Glomerular visceral epithelial cell (primary cell): ENCODE measurements around the gene NDE1.
"Not testable (repeated sequence)": the region's sequence is repeated elsewhere in the genome, so short reads cannot be mapped to it uniquely, and the experiment has no call there.

Source experiments
- DNase-seq: peaks from one replicate; pipeline ENCODE4 v3.0.0-alpha.2; 2016; ENCODE audit errors: extremely low spot score

NDE1 gene

GRCh38 chr16:15620611-15621195, 29.3 kb upstream of the NDE1 start:
- peak; percentile 16 for DNase-seq

- DNase-seq = no peak
Observed at GRCh38 chr16:15621456-15621855, 28.6 kb upstream of the NDE1 start.

DNA sequence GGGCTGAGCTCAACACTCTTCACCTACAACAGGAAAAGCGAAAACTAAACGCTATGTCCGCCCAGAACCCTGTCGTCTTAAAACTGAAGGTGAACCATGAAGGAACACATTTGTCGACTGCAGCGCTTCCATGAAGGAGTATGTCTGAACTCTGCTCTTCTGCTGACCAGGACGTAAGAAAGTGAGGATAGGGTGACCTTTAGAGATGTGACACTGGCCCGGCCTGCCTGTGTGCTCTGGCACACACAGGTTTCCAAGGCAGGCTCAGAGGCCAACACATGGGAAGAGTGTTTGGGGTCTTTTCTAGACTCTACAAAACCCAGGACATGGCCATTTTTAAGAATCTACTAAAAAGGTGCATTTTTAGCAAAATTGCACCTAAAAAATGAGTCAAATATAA, 28.2 kb upstream of the NDE1 start:
- no peak for DNase-seq

- no peak for DNase-seq
Observed at GRCh38 chr16:15631730-15632409, 18.2 kb upstream of the NDE1 start.

DNA sequence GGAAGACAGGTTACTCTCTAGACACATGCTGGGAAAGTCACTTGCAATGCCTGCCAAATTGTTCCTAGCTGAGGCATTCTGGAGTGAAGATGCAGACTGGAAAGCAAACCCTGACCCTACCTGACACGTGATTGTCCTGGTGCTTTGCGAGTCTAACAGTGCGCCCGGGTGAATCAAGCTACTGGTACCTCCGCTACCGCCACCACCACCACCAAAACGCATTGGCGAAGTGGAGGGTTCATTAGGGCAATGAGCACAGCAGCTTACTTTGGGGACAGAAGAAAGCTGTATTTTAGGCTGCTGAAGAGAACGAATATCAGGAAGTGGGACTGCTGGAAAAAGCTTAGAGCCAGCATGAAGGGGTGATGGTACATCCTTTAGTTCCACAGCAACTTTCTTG, 14.1 kb upstream of the NDE1 start:
- no peak for DNase-seq

DNA sequence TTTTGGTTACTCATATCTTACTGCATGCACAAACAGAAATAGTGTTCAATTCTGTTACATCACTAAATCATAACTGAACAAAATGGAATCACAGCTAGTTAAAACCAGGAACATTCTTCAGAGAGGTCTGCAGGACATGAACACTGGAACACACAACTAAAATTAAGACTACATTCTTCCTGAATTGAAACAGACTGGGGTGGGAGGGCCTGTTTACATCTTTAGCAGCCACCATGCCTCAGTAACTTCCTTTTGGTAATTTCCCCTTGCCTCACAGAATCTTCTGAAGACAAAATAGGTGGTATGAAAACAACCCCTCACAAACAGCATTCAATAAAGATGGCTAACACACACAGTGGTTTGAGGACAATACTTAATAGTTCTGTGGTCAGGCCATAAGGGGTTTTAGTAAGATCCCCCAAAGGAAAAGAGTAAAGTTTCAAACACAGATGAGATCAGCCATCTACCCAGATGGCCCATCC, 13.6 kb upstream of the NDE1 start:
- DNase-seq = no peak

DNA sequence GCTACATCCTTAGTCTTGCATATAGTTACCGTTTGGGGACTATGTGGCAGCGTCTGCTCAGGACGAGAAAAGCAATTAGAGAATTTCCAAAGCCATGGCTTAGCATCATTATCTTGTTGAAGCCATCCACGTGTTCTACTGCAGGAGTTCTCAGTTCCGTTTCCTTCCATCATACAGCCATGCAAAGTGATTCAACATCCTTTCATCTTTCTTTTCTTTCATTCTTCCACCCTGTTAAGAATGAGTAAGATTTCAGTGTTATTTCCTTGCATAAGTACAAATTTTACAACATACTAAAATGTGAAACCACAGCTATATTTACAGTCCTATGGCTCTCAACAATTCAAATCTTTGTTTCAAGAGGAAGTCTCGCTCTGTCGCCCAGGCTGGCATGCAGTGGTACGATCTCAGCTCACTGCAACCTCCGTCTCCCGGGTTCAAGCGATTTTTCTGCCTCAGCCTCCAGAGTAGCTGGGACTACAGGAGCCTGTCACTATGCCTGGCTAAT, 10.9 kb upstream of the NDE1 start:
- no peak for DNase-seq

DNA sequence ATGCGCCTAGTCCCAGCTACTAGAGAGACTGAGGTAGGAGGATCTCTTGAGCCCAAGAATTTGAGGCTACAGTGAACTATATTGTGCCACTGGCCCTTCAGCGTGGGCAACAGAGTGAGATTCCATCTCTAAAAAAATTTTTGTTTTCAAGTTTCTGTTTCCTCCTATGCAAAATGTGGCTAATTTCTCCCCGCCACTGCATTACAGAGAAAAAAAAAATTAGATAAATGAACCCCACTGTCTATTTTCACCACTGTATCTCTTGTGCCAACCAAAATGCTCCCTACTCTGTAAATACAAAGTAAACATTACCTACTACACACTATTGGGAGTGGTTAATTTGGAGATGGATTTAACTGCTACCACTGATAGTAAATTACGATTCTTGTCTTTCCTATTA, 9.1 kb upstream of the NDE1 start:
- DNase-seq = no peak

DNA sequence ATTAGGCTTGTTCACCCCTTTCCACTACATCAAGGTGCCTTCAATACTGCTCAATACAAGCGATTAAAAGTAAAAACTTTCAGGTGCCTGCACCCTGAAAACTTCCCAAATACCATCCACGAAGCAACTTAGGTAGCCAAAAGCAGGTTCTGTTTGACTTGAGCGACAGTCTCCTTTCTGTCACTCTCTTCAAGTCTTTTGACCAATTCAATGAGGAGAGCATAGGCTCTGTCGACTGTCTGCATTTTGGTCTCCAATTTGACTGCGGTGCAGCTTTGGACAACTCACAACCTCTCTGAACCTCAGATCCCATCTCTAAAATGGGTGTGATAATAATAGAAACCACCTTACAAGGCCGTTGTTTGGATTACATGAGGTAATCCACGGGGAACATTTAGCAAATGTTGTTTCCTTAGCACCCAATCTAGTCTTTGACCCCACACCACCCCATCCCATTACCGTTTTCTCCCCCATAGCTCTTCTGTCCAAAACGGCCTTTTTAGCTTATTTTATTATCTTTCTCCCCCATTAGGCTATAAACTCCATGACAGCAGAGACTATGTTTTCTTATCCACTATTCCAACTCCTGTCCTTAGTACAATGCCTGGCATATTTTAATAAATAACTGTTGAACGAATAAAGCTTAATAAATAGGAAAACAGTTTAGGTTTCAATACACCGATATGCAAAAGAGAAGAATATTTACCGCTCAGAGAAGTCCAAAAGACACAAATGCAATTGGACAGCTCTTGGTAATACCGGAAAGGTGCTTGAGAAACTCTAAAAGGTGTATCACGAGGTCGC, 8.1 kb upstream of the NDE1 start:
- DNase-seq = no peak

DNA sequence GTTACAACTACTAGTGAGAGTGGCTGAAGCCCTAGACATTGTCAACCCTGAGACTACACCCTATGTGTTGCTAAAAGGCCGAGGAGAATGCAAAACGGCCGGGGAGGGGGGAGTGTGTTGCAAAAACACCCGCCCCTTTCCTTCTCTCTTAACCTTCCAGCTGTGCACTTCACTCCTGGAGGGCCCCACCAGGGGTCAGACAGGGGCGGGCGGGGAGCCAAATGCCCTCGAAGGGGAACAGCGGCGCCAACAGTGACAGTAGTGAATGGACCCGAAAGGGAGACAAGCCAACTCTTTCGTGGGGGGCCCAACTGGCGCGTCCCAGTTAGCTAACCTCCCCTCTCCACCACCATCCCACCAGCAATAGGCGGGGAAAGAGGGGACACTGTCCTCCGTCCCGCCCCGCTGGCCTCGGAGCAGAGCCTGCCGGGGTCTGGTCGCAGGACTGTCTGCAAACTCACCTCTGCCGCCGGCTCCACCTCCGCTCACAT, 7.4 kb upstream of the NDE1 start:
- DNase-seq = peak; percentile 66

DNA sequence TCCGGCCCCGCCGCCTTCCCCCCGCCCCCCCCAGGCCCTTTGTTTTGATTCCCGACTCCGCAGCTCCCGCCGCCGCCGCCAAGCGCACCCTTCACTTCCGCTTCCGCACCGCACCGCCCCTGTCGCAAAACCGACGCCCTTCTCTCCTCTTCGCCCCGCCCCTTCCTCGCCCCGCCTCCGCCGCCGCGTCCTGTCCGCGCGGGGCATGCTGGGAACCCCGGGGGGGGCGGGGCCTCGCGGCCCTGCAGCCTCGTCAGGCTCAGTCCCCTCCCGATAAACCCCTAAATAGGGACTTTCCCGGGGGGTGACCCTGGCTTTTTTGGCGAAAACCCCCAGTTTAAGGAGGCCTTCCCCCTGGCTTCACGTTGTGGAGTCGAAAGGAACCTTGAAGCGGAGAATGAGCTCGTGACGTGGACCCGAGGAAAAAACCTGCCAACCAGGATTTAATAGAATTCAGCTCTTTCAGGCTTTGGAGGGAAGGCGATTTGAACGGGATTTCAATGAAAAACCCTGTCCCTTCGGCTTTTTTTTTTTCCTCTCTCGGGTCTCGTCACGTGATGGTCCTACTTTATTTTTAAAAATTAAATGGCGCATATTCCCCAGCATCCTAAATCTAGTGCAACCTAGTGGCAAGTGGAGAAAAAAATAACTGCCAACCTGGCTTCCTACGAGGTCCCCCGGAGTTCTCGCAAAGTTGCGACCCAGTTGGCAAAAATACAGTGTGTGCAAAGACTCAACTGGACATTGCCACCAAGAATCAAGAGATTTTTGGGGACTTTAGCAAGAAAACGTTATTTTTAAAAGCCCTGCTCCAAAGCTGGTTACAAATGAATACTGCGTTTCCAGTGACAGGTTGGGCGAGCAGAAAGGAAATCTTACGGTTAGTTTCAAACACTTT, 6.7 kb upstream of the NDE1 start, which contains the start of gene MARF1:
Gene MARF1 (minus strand): TSS at position 107 of the 898 bp plus-strand sequence. CDS start 3,921 bp downstream, outside the sequence.
- DNase-seq = peak; percentile 96

GRCh38 chr16:15643946-15644250, 6.1 kb upstream of the NDE1 start:
- no peak for DNase-seq

DNA sequence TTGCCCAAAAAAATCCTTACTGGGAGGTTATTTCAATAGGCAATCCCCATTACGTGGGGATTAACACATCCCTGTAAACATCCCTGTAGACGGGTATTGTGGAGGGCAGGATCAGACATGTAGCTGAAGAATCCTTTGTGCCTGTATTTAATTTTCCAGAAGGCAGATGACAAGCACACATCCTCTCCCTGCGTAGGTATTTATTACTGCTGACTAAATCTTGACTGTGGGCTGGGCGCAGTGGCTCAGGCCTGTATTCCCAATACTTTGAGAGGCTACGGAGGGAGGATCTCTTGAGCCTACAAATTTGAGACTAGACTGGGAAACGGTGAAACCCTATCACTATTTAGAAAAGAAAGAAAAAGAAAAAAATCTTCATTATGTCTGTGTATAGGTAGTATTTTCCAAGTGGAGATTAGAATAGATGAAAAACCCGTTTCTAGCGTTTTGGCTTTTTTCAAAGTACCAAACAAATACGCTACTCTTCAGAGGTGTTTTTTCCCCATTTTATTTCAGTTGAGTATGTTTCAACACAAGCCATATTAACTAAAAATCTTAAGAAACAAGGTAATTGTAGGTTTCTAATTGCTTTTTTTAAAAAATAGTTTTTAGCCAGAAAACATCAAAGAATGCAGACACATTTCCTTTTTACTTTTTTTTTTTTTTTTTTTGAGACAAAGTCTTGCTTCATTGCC, 5.6 kb upstream of the NDE1 start:
- DNase-seq = no peak

- peak; percentile 60 for DNase-seq
Observed at GRCh38 chr16:15644962-15645465, 5.0 kb upstream of the NDE1 start.

DNA sequence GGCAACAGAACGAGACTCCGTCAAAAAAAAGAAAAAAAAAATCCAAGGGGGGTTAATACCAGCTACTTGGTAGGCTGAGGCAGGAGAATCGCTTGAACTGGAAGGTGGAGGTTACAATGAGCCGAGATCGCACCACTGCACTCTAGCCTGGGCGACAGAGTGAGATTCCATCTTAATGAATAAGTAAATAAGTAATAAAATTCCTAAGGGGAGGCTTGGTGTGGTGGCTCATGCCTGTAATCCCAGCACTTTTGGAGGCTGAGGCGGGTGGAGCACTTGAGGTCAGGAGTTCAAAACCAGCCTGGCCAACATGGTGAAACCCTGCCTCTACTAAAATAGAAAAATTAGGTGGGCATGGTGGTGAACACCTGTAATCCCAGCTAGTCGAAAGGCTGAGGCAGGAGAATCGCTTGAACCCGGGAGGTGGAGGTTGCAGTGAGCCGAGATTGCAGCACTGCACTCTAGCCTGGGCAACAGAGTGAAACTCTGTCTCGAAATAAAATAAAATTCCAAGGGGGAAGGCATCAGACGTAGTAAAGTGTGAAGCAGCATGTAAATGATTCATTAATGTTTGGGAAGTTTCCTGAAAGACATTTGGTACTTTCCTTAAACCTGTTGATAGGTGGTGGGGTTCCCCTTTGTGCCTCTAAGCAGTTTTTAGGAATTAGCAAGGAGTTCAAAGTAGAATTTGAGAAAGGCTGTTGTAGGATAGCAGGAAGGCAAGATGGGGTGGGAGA, 3.3 kb upstream of the NDE1 start:
- not testable (repeated sequence) for DNase-seq

GRCh38 chr16:15647294-15648014, 2.6 kb upstream of the NDE1 start:
- no peak for DNase-seq

DNA sequence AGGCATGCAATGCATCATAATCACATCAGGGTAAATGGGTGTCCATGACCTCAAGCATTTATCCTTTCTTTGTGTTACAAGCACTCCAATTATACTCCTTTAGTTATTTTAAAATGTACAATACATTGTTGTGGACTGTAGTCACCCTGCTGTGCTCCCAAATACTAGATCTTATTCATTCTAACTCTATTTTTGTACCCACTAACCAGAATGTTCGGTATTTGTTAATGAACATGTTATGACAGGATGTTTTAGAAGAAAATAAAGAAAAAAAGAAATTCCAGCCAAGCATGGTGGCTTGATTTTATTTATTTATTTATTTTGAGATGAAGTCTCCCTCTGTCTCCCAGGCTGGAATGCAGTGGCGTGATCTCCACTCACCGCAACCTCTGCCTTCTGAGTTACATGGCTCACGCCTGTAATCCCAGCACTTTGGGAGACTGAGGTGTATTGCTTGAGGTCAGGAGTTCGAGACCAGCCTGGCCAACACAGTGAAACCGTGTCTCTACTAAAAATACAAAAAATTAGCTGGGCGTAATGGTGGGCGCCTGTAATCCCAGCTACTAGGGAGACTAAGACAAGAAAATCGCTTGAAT, 1.8 kb upstream of the NDE1 start:
- DNase-seq = no peak

GRCh38 chr16:15649311-15649710, 734 bp upstream of the NDE1 start:
- DNase-seq = not testable (repeated sequence)

DNA sequence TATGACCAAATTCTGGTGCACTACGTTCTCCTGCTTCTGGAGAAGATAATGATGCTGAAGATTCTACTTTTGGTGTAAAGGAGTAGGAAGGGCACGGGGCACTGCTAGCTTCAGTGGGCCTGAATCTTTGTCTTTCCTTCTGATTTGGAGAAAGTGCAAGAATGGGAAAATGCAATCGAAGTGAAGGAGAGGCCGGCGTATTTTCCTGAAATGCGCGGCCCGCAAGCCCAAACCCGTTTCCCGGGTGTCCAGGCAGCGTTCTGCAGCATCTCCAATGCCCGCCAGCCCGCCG, 372 bp upstream of the NDE1 start:
- no peak for DNase-seq
